ENCODE measurements around the gene STMND1. TPM values are rescaled to one million over a fixed set of nuclear protein-coding genes. Genes with fewer than 3 reads are reported as not detected.

Gene STMND1
- total RNA-seq (not detected), polyA plus RNA-seq (under 1 TPM in 1 of 2 donors, not detected in 1; 0.05 TPM)

- H3K4me3 ChIP-seq (ENCODE audit: low read depth in 1 of 3, low read length in 3 of 3) = peak within 1 kb of the TSS; percentile 38 to 48 (median 41)
- H3K9ac ChIP-seq (ENCODE audit: low read depth in 1 of 2, low read length in 2 of 2) = no peak within 1 kb of the TSS
- peaks cover 0 to 23% (median 11%) of the 10 kb centered on the region in 4 donors for H3K4me1 ChIP-seq (ENCODE audit: control insufficient read depth in 4 of 4, insufficient read depth in 4 of 4, low read length in 3 of 4)
- no peaks in the 10 kb centered on the region for H3K27me3 ChIP-seq (ENCODE audit: control insufficient read depth in 4 of 4, insufficient read depth in 4 of 4, low read length in 3 of 4)
- TF ChIP-seq RAD21 (IDR thresholded peaks at IDR 0.05) = no peak
- TF ChIP-seq, protein P1, sequence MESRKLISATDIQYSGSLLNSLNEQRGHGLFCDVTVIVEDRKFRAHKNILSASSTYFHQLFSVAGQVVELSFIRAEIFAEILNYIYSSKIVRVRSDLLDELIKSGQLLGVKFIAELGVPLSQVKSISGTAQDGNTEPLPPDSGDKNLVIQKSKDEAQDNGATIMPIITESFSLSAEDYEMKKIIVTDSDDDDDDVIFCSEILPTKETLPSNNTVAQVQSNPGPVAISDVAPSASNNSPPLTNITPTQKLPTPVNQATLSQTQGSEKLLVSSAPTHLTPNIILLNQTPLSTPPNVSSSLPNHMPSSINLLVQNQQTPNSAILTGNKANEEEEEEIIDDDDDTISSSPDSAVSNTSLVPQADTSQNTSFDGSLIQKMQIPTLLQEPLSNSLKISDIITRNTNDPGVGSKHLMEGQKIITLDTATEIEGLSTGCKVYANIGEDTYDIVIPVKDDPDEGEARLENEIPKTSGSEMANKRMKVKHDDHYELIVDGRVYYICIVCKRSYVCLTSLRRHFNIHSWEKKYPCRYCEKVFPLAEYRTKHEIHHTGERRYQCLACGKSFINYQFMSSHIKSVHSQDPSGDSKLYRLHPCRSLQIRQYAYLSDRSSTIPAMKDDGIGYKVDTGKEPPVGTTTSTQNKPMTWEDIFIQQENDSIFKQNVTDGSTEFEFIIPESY (IDR thresholded peaks at IDR 0.05) = no peak
- no peak for TF ChIP-seq TAF1 (conservative IDR thresholded peaks at IDR 0.05)
- TF ChIP-seq RXRA (IDR thresholded peaks at IDR 0.05) = no peak
- TF ChIP-seq, protein P2, sequence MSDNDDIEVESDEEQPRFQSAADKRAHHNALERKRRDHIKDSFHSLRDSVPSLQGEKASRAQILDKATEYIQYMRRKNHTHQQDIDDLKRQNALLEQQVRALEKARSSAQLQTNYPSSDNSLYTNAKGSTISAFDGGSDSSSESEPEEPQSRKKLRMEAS (IDR thresholded peaks at IDR 0.05) = no peak
- TF ChIP-seq EGR1 (IDR thresholded peaks at IDR 0.05; ENCODE audit: low read depth in 2 of 2) = no peak
- peak in 1 of 2 donors; percentile 54 for TF ChIP-seq JUND (IDR thresholded peaks at IDR 0.05)
- TF ChIP-seq ATF3 (IDR thresholded peaks at IDR 0.05) = no peak
- no peak for TF ChIP-seq REST (IDR thresholded peaks at IDR 0.05)
- TF ChIP-seq, protein P3, sequence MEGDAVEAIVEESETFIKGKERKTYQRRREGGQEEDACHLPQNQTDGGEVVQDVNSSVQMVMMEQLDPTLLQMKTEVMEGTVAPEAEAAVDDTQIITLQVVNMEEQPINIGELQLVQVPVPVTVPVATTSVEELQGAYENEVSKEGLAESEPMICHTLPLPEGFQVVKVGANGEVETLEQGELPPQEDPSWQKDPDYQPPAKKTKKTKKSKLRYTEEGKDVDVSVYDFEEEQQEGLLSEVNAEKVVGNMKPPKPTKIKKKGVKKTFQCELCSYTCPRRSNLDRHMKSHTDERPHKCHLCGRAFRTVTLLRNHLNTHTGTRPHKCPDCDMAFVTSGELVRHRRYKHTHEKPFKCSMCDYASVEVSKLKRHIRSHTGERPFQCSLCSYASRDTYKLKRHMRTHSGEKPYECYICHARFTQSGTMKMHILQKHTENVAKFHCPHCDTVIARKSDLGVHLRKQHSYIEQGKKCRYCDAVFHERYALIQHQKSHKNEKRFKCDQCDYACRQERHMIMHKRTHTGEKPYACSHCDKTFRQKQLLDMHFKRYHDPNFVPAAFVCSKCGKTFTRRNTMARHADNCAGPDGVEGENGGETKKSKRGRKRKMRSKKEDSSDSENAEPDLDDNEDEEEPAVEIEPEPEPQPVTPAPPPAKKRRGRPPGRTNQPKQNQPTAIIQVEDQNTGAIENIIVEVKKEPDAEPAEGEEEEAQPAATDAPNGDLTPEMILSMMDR (IDR thresholded peaks at IDR 0.05; ENCODE audit: low read depth, low read length, missing input control) = no peak
- peak; percentile 82 for TF ChIP-seq YY1 (IDR thresholded peaks at IDR 0.05)
- TF ChIP-seq GABPA (IDR thresholded peaks at IDR 0.05 in 1 of 2, conservative IDR thresholded peaks at IDR 0.05 in 1 of 2) = no peak
- TF ChIP-seq HNF4A (conservative IDR thresholded peaks at IDR 0.05) = peak; percentile 31 to 55
- H3K9me3 ChIP-seq (ENCODE audit: control insufficient read depth in 4 of 4, low read length in 3 of 4) = no peaks in the 10 kb centered on the region
- WGBS = 3% methylated on average over 57 of the region's 57 CpGs
- DNase-seq (ENCODE audit: low spot score) = no peak
- no peaks in the 10 kb centered on the region for H3K36me3 ChIP-seq (ENCODE audit: control insufficient read depth in 4 of 4, insufficient read depth in 3 of 4, low read depth in 1 of 4, low read length in 3 of 4)
- H3K27ac ChIP-seq (ENCODE audit: low read depth in 1 of 2, low read length in 2 of 2) = peak within 1 kb of the TSS in 1 of 2 donors; percentile 60
Observed at GRCh38 chr6:17101422-17102257, at the start of gene STMND1. Gene STMND1, plus strand, starts transcription at chr6:17102050. Its CDS starts 208 bp downstream, at chr6:17102258.
